GM19452 (cell line): ENCODE results near the gene MBTD1.
A peak's percentile ranks its signal among the peaks of the same experiment; 100 is the strongest.
"Not testable (repeated sequence)": the region's sequence is repeated elsewhere in the genome, so short reads cannot be mapped to it uniquely, and the experiment has no call there.

Experiments
- ATAC-seq: cut with Tn5 transposase; IDR thresholded peaks from one replicate; pipeline ENCODE4 v1.9.1; 2021; ENCODE audit not compliant: unreplicated experiment

MBTD1 gene

GRCh38 chr17:51189628-51190027 is 70.2 kb downstream of the MBTD1 start:
- ATAC-seq = no peak

- ATAC-seq = no peak
These were observed 70.7 kb downstream of the MBTD1 start for GRCh38 chr17:51189162-51189561.

- ATAC-seq = no peak
These were observed 71.5 kb downstream of the MBTD1 start for GRCh38 chr17:51188271-51188833.

- ATAC-seq = no peak
These were observed 74.0 kb downstream of the MBTD1 start for GRCh38 chr17:51185763-51186332.

DNA sequence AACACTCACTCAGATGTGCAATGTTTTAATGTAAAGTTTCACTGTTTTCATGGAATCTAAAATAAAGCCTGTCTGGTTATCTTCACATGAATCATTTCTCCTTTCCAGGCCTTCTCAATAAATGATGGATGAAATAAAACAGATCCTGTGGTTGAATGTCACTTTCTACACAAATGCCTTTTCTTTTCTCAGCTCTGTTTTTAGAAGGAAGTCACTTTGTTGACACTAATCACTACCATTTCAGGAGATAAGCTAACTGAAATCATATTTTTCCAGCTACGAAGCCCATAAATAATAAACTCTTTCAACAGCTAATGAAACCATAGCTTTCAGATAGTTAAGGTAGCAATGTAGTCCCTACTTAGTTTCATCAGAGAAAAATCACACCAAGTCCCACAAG is 75.7 kb downstream of the MBTD1 start:
- no peak for ATAC-seq

- no peak for ATAC-seq
These were observed 79.4 kb downstream of the MBTD1 start for GRCh38 chr17:51180486-51180885.

DNA sequence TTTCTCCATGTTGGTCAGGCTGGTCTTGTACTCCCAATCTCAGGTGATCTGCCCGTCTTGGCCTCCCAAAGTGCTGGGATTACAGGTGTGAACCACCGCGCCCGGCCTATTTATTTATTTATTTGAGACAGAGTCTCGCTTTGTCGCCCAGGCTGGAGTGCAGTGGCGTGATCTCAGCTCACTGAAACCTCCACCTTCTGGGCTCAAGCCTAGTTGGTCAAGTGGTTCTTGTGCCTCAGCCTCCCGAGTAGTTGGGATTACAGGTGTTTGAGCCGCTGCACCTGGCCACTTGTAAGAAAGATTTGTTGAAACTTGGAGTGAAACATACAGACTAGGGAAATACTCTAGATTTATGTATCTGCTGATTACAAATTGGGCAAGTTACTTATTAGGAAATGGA is 87.8 kb downstream of the MBTD1 start:
- not testable (repeated sequence) for ATAC-seq

DNA sequence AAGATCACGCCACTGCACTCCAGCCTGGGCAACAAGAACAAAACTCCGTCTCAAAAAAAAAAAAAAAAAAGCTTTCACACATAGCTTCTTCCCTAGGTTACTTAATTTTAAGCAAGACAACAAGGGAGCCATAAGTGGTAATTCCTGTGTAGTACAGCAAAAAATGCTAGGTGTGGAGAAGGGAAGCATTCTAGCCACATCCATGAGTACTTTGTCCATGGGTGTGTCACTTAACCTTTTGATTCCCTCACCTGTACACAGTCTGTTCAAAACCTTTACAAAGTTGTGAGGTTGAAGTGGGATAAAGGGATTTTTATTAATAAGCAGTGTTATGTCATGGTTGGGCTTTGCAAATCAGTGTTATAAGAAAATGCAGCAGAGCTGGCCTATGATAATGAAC is 89.1 kb downstream of the MBTD1 start:
- no peak for ATAC-seq

GRCh38 chr17:51169340-51169739 is 90.5 kb downstream of the MBTD1 start:
- ATAC-seq = no peak

DNA sequence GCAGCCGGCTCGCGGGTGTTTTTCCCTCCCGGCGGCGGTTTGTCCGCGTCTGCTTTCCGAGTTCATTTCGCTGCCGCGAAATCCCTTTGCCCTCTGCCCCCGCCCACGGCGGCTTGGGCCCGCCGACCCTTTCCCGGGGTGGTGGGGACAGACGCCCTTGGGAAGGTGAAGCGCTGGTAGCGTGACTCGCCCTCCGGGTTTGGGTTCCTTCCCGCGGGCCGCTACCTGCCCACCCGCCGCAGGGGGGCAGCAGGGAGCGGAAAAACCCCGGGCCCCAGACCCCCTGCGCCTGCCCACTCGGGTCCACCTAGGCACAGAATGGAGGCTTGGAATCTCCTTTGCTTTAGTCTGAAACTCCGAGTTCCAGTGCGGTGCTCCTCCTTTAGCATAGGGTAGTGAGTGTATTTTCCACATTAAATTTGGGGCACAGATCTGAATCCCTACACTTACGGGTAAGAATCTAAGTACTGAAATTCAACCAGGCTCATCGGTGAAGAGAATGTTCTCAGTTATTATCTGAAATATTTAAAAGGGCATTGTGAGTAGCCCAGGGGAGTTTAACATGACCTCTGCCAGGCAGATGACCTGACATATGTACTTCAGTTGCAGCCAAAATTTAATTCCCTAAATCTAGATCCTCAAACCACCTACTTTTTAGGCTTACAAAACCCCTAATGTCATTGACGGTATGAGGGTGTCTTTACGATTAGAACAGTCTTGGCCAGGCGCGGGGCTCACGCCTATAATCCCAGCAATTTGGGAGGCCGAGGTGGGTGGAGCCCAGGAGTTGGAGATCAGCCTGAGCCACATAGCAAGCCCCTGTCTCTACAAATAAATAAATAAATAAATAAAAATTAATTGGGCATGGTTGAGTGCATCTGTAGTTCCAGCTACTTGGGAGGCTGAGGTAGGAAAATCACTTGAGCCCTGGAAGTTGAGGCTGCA is 92.6 kb downstream of the MBTD1 start:
- ATAC-seq = peak; percentile 44

DNA sequence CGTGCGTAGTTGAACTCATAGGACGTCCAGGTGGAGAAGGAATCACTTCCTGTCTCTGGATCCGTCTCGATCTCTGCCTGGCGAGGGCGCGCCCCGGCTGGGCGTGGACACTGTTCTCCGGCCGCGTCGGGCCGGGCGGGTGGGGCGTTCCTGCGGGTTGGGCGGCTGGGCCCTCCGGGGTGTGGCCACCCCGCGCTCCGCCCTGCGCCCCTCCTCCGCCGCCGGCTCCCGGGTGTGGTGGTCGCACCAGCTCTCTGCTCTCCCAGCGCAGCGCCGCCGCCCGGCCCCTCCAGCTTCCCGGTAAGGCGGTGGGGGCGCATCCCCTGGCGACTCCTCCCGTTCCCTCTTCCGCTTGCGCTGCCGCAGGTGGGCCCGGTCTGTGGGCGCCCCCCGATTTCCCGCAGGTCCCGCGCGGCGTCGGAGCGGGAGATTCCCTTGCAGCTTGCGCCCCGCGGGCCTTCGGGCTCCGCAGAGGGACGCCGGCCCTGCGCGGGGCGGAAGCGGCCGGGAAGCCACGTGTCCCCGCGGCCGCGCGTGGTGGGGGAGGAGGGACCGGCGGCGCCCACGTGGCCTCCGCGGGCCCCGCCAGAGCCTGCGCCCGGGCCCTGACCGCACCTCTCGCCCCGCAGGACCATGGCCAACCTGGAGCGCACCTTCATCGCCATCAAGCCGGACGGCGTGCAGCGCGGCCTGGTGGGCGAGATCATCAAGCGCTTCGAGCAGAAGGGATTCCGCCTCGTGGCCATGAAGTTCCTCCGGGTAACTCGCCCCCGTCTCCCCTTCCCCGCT is 93.5 kb downstream of the MBTD1 start, which contains the start of gene NME2:
TSS of gene NME2 (plus strand) at position 214 of the 789 bp plus-strand sequence. CDS start at position 634, 420 bp downstream.
- peak; percentile 87 for ATAC-seq

DNA sequence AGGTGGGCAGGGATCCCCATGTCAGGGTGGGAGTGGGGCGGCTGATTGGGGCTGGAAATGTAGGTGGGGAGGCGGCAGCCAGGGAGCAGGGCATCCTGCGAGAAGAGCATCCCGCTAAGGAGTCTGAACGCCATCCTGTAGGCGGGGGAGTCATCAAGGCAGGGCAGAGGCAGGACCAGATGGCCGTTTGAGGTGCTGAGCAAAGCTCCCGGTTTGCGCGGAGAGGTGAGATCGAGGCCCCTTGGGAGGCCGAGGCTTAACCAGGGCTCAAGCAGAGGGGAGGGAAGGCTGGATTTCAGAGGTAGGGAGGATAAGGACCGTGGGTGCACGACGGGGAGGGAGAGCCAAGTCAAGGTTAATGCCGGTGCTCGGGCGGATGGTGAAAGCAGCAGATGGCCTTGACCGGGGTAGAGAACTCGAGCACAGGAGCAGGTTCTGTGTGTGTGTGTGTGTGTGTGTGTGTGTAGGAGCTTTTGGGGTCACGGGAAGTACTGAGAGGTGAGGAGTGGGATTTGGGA is 94.1 kb downstream of the MBTD1 start:
- ATAC-seq = peak; percentile 27

DNA sequence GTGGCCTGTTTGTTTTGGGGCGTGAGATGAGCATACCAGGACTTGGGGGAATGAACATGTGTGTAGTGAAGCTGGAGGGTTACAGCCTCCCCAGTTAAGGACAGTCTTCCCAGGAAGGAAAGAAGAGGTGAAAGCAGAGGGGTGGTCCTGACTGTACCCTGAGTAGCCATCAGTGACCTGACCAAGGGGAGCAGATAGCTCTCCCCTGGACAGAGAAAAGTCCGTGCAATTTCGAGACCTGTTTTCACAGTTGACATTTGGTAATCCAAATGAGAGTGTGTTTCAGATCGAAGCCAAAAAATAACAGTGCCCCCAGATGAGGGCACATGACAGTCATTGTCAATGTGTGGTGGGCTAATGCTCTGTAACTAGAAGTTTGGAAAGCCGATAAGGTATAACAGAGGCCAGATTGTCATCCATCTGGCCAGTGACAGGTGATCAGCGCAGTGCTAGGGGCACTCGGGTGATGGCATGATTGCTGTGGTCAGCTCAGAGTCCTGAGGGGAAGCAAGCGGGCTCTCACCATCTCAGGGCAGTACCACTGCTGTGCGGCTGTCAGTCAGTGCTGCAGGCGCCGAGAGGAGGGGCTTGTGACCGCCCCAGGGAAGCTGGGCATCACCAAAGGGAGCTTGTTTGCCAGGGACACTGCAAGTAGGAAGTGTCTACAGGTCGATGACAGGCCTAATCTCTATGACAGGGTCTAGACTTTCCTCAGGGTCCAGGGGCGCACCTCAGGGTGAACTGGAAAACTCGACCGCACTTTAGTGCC is 94.8 kb downstream of the MBTD1 start:
- no peak for ATAC-seq

DNA sequence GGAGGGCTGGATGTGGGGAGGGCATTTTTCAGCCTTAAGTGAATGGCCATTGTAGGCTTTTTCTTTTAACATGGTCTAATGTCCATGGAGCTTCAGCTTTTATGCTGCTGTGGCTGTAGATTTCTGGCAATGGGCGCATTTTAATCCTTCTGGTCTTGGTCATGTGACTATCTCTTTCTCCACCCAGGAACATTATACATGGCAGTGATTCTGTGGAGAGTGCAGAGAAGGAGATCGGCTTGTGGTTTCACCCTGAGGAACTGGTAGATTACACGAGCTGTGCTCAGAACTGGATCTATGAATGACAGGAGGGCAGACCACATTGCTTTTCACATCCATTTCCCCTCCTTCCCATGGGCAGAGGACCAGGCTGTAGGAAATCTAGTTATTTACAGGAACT is 98.3 kb downstream of the MBTD1 start:
- no peak for ATAC-seq

DNA sequence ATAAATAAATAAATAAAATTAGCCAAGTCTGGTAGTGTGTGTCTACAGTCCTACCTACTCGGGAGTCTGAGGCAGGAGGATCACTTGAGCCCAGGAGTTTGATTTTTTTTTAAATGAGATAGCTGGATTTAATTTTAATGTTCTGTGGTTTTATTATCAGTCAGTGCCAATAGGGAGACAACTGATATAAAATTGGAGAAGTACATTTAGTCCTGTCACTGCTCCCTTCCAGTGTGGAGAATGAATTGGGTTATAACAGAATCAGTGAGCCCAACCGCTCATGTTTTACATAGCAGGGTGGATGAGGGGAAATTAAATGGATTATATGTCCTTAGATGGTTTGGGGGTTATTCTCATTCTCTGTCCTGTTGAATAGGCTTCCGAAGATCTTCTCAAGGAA is 100.2 kb downstream of the MBTD1 start:
- no peak for ATAC-seq

DNA sequence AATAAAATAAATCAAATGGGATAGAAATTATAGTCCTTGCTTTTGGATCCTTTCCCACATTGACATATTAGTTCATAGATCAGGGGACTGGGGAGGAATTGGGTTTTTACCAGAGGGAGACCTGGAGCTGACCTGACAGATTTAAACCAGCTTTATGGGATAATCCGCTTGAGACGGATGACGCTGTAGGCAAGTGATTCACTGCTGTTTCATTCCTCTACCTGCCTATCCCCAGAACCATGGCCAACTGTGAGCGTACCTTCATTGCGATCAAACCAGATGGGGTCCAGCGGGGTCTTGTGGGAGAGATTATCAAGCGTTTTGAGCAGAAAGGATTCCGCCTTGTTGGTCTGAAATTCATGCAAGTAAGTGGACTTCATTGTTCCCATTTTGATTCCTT is 104.4 kb downstream of the MBTD1 start:
- no peak for ATAC-seq

DNA sequence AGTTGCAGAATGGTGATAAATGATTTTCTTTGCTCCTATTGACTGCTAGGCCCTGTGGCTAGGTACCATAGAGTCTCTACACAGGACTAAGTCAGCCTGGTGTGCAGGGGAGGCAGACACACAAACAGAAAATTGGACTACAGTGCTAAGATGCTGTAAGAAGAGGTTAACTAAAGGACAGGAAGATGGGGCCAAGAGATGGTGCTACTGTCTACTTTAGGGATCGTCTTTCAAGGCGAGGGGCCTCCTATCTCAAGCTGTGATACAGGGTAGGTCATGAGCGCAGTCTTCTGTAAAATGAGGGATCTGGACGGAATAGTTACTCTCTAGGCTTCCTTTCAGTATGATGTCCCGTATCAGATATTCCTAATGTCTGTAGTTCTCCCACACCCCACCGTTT is 105.7 kb downstream of the MBTD1 start:
- ATAC-seq = no peak

DNA sequence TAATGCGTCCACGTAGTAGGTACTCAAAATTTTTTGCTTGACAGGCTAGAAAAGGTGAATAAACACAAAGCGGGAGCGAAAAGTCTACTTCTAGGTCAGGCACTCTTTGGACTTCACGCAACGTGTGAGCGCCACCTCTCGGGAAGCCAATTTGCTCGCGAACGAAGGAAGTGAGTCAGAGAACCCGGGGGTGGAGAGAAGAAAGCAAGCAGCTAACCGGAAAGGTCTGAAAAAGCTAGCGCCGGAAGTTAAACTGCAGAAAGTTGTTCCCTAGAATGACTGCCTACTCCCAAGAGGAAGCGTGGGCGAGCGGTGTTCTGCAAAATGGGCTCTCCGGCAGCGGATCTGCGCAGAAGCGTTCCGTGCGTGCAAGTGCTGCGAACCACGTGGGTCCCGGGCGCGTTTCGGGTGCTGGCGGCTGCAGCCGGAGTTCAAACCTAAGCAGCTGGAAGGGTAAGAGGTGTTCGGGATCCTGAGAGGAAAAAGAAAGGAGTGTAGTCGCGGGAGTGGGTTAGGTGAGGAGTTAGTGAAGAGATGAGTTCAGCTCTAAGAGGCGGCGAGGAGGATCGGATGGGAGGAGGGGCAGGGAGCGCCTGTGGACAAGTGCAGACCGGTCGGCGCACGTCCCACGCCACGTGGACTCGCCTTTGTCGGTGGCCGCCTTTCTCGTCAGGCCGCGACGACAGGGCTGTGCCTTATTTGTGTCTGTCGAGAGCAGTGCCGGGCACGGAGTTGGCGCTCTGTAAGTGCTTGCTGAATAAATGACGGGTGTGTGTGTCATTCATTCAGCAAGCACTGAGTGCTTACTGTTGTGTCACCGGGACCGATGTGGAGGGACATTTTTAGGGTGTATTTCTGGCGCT is 106.4 kb downstream of the MBTD1 start, which contains the start of gene NME1:
TSS of gene NME1 (plus strand) at position 350 of the 863 bp plus-strand sequence. CDS start 2,096 bp downstream, outside the sequence.
- peak; percentile 92 for ATAC-seq

GRCh38 chr17:51152766-51153209 is 107.1 kb downstream of the MBTD1 start:
- ATAC-seq = peak; percentile 1
